ENCODE results near the gene BPIFA1.

- TF ChIP-seq CTCF (IDR thresholded peaks at IDR 0.05) = no peak
- TF ChIP-seq POLR2A (IDR thresholded peaks at IDR 0.05) = no peak
- no peak for TF ChIP-seq EP300 (IDR thresholded peaks at IDR 0.05)
These were observed 47.4 kb upstream of the BPIFA1 start for GRCh38 chr20:33188421-33188820.

Data from ovary (tissue), 3 donors.